ENCODE measurements around the gene SNX20.

Gene SNX20

GRCh38 chr16:50645563-50646220 is 35.4 kb downstream of the SNX20 start:
- DNase-seq (ENCODE audit: low read depth): no peak
- no peak overlapping the region for H3K9ac ChIP-seq (ENCODE audit: low read length)
- no peaks in the 10 kb centered on the region for H3K36me3 ChIP-seq (ENCODE audit: control insufficient read depth, insufficient read depth, low read length, severe bottlenecking)
- H3K4me1 ChIP-seq (ENCODE audit: control insufficient read depth, insufficient read depth, low read length): no peaks in the 10 kb centered on the region
- peaks cover 9% of the 10 kb centered on the region for H3K9me3 ChIP-seq (ENCODE audit: control insufficient read depth, low read length)
- H3K4me3 ChIP-seq (ENCODE audit: low read length): no peak overlapping the region
- H3K27me3 ChIP-seq (replicated peaks; ENCODE audit: control insufficient read depth, insufficient read depth, low read length): peaks cover 57% of the 10 kb centered on the region

- H3K4me1 ChIP-seq (ENCODE audit: control insufficient read depth, insufficient read depth, low read length): no peaks in the 10 kb centered on the region
- H3K27me3 ChIP-seq (replicated peaks; ENCODE audit: control insufficient read depth, insufficient read depth, low read length): peaks cover 57% of the 10 kb centered on the region
- DNase-seq (ENCODE audit: low read depth): peak; percentile 30
- no peak overlapping the region for H3K9ac ChIP-seq (ENCODE audit: low read length)
- H3K36me3 ChIP-seq (ENCODE audit: control insufficient read depth, insufficient read depth, low read length, severe bottlenecking): no peaks in the 10 kb centered on the region
- no peak overlapping the region for H3K4me3 ChIP-seq (ENCODE audit: low read length)
- H3K9me3 ChIP-seq (ENCODE audit: control insufficient read depth, low read length): peaks cover 9% of the 10 kb centered on the region
Measured at GRCh38 chr16:50644729-50645128, 36.4 kb downstream of the SNX20 start.

- no peak for DNase-seq (ENCODE audit: low read depth)
- Histone ChIP-seq H3K9ac (ENCODE audit: low read length) (no peak overlapping the region), H3K36me3 (ENCODE audit: control insufficient read depth, insufficient read depth, low read length, severe bottlenecking) (no peaks in the 10 kb centered on the region), H3K4me1 (ENCODE audit: control insufficient read depth, insufficient read depth, low read length) (no peaks in the 10 kb centered on the region), H3K27me3 (replicated peaks; ENCODE audit: control insufficient read depth, insufficient read depth, low read length) (peaks cover 57% of the 10 kb centered on the region), H3K4me3 (ENCODE audit: low read length) (no peak overlapping the region), H3K9me3 (ENCODE audit: control insufficient read depth, low read length) (peaks cover 9% of the 10 kb centered on the region)
Measured at GRCh38 chr16:50644245-50644644, 36.9 kb downstream of the SNX20 start.

GRCh38 chr16:50643192-50643591 is 37.9 kb downstream of the SNX20 start:
- H3K4me3 ChIP-seq (ENCODE audit: low read length): no peak overlapping the region
- H3K9ac ChIP-seq (ENCODE audit: low read length): no peak overlapping the region
- no peak for DNase-seq (ENCODE audit: low read depth)
- peaks cover 49% of the 10 kb centered on the region for H3K27me3 ChIP-seq (replicated peaks; ENCODE audit: control insufficient read depth, insufficient read depth, low read length)
- H3K9me3 ChIP-seq (ENCODE audit: control insufficient read depth, low read length): peaks cover 5% of the 10 kb centered on the region
- H3K4me1 ChIP-seq (ENCODE audit: control insufficient read depth, insufficient read depth, low read length): no peaks in the 10 kb centered on the region
- H3K36me3 ChIP-seq (ENCODE audit: control insufficient read depth, insufficient read depth, low read length, severe bottlenecking): no peaks in the 10 kb centered on the region

GRCh38 chr16:50642349-50642748 is 38.8 kb downstream of the SNX20 start:
- Histone ChIP-seq H3K4me1 (ENCODE audit: control insufficient read depth, insufficient read depth, low read length) (no peaks in the 10 kb centered on the region), H3K36me3 (ENCODE audit: control insufficient read depth, insufficient read depth, low read length, severe bottlenecking) (no peaks in the 10 kb centered on the region), H3K4me3 (ENCODE audit: low read length) (no peak overlapping the region), H3K9ac (ENCODE audit: low read length) (no peak overlapping the region), H3K9me3 (ENCODE audit: control insufficient read depth, low read length) (peaks cover 5% of the 10 kb centered on the region), H3K27me3 (replicated peaks; ENCODE audit: control insufficient read depth, insufficient read depth, low read length) (peaks cover 42% of the 10 kb centered on the region)
- no peak for DNase-seq (ENCODE audit: low read depth)

- Histone ChIP-seq H3K9ac (ENCODE audit: low read length) (no peak overlapping the region), H3K36me3 (ENCODE audit: control insufficient read depth, insufficient read depth, low read length, severe bottlenecking) (no peaks in the 10 kb centered on the region), H3K4me1 (ENCODE audit: control insufficient read depth, insufficient read depth, low read length) (no peaks in the 10 kb centered on the region), H3K9me3 (ENCODE audit: control insufficient read depth, low read length) (peaks cover 5% of the 10 kb centered on the region), H3K27me3 (replicated peaks; ENCODE audit: control insufficient read depth, insufficient read depth, low read length) (peaks cover 36% of the 10 kb centered on the region), H3K4me3 (ENCODE audit: low read length) (no peak overlapping the region)
- DNase-seq (ENCODE audit: low read depth): no peak
Measured at GRCh38 chr16:50641818-50642187, 39.3 kb downstream of the SNX20 start.

- Histone ChIP-seq H3K4me1 (ENCODE audit: control insufficient read depth, insufficient read depth, low read length) (no peaks in the 10 kb centered on the region), H3K36me3 (ENCODE audit: control insufficient read depth, insufficient read depth, low read length, severe bottlenecking) (no peaks in the 10 kb centered on the region), H3K9ac (ENCODE audit: low read length) (no peak overlapping the region), H3K4me3 (ENCODE audit: low read length) (no peak overlapping the region), H3K27me3 (replicated peaks; ENCODE audit: control insufficient read depth, insufficient read depth, low read length) (peaks cover 38% of the 10 kb centered on the region), H3K9me3 (ENCODE audit: control insufficient read depth, low read length) (peaks cover 5% of the 10 kb centered on the region)
- no peak for DNase-seq (ENCODE audit: low read depth)
Measured at GRCh38 chr16:50640919-50641817, 39.9 kb downstream of the SNX20 start.

GRCh38 chr16:50640391-50640790 is 40.7 kb downstream of the SNX20 start:
- Histone ChIP-seq H3K27me3 (replicated peaks; ENCODE audit: control insufficient read depth, insufficient read depth, low read length) (peaks cover 44% of the 10 kb centered on the region), H3K9ac (ENCODE audit: low read length) (no peak overlapping the region), H3K4me3 (ENCODE audit: low read length) (no peak overlapping the region), H3K9me3 (ENCODE audit: control insufficient read depth, low read length) (peaks cover 5% of the 10 kb centered on the region), H3K4me1 (ENCODE audit: control insufficient read depth, insufficient read depth, low read length) (no peaks in the 10 kb centered on the region), H3K36me3 (ENCODE audit: control insufficient read depth, insufficient read depth, low read length, severe bottlenecking) (no peaks in the 10 kb centered on the region)
- DNase-seq (ENCODE audit: low read depth): no peak

GRCh38 chr16:50638816-50639670 is 42.1 kb downstream of the SNX20 start:
- no peak for DNase-seq (ENCODE audit: low read depth)
- no peak overlapping the region for H3K9ac ChIP-seq (ENCODE audit: low read length)
- no peaks in the 10 kb centered on the region for H3K36me3 ChIP-seq (ENCODE audit: control insufficient read depth, insufficient read depth, low read length, severe bottlenecking)
- H3K4me1 ChIP-seq (ENCODE audit: control insufficient read depth, insufficient read depth, low read length): no peaks in the 10 kb centered on the region
- H3K9me3 ChIP-seq (ENCODE audit: control insufficient read depth, low read length): peaks cover 5% of the 10 kb centered on the region
- peaks cover 44% of the 10 kb centered on the region for H3K27me3 ChIP-seq (replicated peaks; ENCODE audit: control insufficient read depth, insufficient read depth, low read length)
- H3K4me3 ChIP-seq (ENCODE audit: low read length): no peak overlapping the region

GRCh38 chr16:50637716-50638602 is 43.2 kb downstream of the SNX20 start:
- Histone ChIP-seq H3K4me3 (ENCODE audit: low read length) (no peak overlapping the region), H3K36me3 (ENCODE audit: control insufficient read depth, insufficient read depth, low read length, severe bottlenecking) (no peaks in the 10 kb centered on the region), H3K9ac (ENCODE audit: low read length) (no peak overlapping the region), H3K27me3 (replicated peaks; ENCODE audit: control insufficient read depth, insufficient read depth, low read length) (peaks cover 36% of the 10 kb centered on the region), H3K9me3 (ENCODE audit: control insufficient read depth, low read length) (no peaks in the 10 kb centered on the region), H3K4me1 (ENCODE audit: control insufficient read depth, insufficient read depth, low read length) (no peaks in the 10 kb centered on the region)
- DNase-seq (ENCODE audit: low read depth): no peak
